A673 (cell line): ENCODE results near the gene MED15.

Experiments
- CTCF ChIP-seq: fragments of 300-800, 200-600 bp; sonication (generic); conservative IDR thresholded peaks from 2 replicates; pipeline ENCODE4 v1.5.1; 2017; ENCODE audit warnings: low read depth, mild to moderate bottlenecking, antibody characterized with exemption, low read length, moderate library complexity, mixed read lengths
- EZH2 ChIP-seq: fragments of 200-600 bp; sonication (generic); IDR thresholded peaks from 2 replicates; pipeline ENCODE4 v1.6.1; 2017; ENCODE audit warnings: borderline replicate concordance, low read depth, mild to moderate bottlenecking, mixed read lengths, antibody characterized with exemption, low read length; ENCODE audit not compliant: poor library complexity, severe bottlenecking

GRCh38 chr22:20604776-20605221, 97.4 kb downstream of the MED15 start:
- no peak for TF ChIP-seq CTCF
- no peak for TF ChIP-seq EZH2
